ENCODE data around the gene SIAH3.

DNA sequence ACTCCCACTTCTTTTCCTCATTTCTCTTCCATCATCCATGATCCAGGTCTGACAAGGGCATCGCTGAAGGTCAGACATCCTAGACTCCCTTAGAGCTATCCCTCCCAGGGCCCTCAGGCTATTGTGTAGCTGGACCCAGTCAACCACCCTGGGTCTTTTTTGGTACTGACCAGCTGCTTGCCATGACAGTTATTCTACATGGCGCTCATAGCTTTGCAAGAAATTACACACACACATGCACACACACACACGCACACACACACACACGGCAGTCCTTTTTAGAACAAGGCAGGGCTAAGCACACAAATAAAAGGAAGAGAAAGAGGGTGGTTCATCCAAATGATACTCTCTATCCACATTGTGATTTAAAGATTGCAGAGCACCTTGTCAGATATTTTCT is 18.3 kb downstream of the SIAH3 start:
- TF ChIP-seq CAMTA2 (CRISPR knock-in tag; conservative IDR thresholded peaks at IDR 0.05) (no peak), EZH2 (IDR thresholded peaks at IDR 0.05; ENCODE audit: borderline replicate concordance, low read depth, low read length) (no peak), CTCF (IDR thresholded peaks at IDR 0.05 in 2 of 3, conservative IDR thresholded peaks at IDR 0.05 in 1 of 3; ENCODE audit: insufficient read depth in 2 of 3, low read depth in 1 of 3, low read length in 3 of 3) (no peak), CBX5 (IDR thresholded peaks at IDR 0.05; ENCODE audit: borderline replicate concordance, low read depth) (no peak), POLR2A (conservative IDR thresholded peaks at IDR 0.05) (no peak)
- TF ChIP-seq, protein P1, sequence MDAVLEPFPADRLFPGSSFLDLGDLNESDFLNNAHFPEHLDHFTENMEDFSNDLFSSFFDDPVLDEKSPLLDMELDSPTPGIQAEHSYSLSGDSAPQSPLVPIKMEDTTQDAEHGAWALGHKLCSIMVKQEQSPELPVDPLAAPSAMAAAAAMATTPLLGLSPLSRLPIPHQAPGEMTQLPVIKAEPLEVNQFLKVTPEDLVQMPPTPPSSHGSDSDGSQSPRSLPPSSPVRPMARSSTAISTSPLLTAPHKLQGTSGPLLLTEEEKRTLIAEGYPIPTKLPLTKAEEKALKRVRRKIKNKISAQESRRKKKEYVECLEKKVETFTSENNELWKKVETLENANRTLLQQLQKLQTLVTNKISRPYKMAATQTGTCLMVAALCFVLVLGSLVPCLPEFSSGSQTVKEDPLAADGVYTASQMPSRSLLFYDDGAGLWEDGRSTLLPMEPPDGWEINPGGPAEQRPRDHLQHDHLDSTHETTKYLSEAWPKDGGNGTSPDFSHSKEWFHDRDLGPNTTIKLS (IDR thresholded peaks at IDR 0.05; ENCODE audit: borderline replicate concordance, low read depth), result no peak
- TF ChIP-seq, protein P2, sequence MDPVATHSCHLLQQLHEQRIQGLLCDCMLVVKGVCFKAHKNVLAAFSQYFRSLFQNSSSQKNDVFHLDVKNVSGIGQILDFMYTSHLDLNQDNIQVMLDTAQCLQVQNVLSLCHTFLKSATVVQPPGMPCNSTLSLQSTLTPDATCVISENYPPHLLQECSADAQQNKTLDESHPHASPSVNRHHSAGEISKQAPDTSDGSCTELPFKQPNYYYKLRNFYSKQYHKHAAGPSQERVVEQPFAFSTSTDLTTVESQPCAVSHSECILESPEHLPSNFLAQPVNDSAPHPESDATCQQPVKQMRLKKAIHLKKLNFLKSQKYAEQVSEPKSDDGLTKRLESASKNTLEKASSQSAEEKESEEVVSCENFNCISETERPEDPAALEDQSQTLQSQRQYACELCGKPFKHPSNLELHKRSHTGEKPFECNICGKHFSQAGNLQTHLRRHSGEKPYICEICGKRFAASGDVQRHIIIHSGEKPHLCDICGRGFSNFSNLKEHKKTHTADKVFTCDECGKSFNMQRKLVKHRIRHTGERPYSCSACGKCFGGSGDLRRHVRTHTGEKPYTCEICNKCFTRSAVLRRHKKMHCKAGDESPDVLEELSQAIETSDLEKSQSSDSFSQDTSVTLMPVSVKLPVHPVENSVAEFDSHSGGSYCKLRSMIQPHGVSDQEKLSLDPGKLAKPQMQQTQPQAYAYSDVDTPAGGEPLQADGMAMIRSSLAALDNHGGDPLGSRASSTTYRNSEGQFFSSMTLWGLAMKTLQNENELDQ (CRISPR knock-in tag; IDR thresholded peaks at IDR 0.05; ENCODE audit: borderline replicate concordance), result no peak
